ENCODE data around the gene LY6G6F. TPM values are rescaled to one million over a fixed set of nuclear protein-coding genes. Genes with fewer than 3 reads are reported as not detected.

Gene LY6G6F
- total and polyA plus RNA-seq, 2 of the 13 experiments (the other 11 are each of a cell fraction or from before 2014, with no cell fraction given) = not detected

- in situ Hi-C loops (cut with HindIII; ENCODE audit: extremely low pct_ligation_motif_present, low pct_unique_long_range_greater_than_20kb) = no loop called here
- CTCF ChIA-PET (ENCODE audit: low intra/inter-chr PET ratio, low total read pairs) = no interaction called here
- peak; percentile 57; the same call in 1 of the 2 replicates for TF ChIP-seq SALL1 (CRISPR knock-in tag; IDR thresholded peaks at IDR 0.05)
- TF ChIP-seq CHCHD3 (CRISPR knock-in tag; IDR thresholded peaks at IDR 0.05) = 0 out of 2 replicates have a peak, but pooled peaks have one; percentile 27
- peak; percentile 2; the same call in 1 of the 2 replicates for TF ChIP-seq ZNF83 (CRISPR knock-in tag; IDR thresholded peaks at IDR 0.05; ENCODE audit: borderline replicate concordance)
- no peak for TF ChIP-seq SKI (IDR thresholded peaks at IDR 0.05; ENCODE audit: partially characterized antibody)
- peak; percentile 85 for TF ChIP-seq ZNF687 (CRISPR knock-in tag; IDR thresholded peaks at IDR 0.05)
- TF ChIP-seq MXD3 (CRISPR knock-in tag; IDR thresholded peaks at IDR 0.05) = peak; percentile 18; the same call in 1 of the 2 replicates
- TF ChIP-seq ATAD3A (CRISPR knock-in tag; IDR thresholded peaks at IDR 0.05) = peak; percentile 35; the same call in 1 of the 2 replicates
- TF ChIP-seq TMF1 (CRISPR knock-in tag; IDR thresholded peaks at IDR 0.05; ENCODE audit: low read depth) = peak; percentile 29; the same call in 1 of the 2 replicates
- TF ChIP-seq AGO2 (optimal IDR thresholded peaks at IDR 0.05; ENCODE audit: low read depth, low read length) = peak; percentile 94
- 0 out of 2 replicates have a peak, but pooled peaks have one; percentile 7 for TF ChIP-seq ZNF556 (CRISPR knock-in tag; IDR thresholded peaks at IDR 0.05; ENCODE audit: borderline replicate concordance)
- TF ChIP-seq HOXA5 (CRISPR knock-in tag; IDR thresholded peaks at IDR 0.05) = no peak
- no peak for TF ChIP-seq RERE (CRISPR knock-in tag; IDR thresholded peaks at IDR 0.05; ENCODE audit: low read depth)
- no peak for TF ChIP-seq TCF7L2 (IDR thresholded peaks at IDR 0.05; ENCODE audit: low read depth, low read length)
Observed at GRCh38 chr6:31658983-31659648, 47.5 kb upstream of the LY6G6F start.

More at GRCh38 chr6:31658983-31659648, 47.5 kb upstream of the LY6G6F start:
- no peaks in the 10 kb centered on the region for H3K9me3 ChIP-seq (ENCODE audit: low read length)
- WGBS (ENCODE audit: low lambda C conversion rate) = 56% methylated on average over 9 of the region's 13 CpGs
- H3K4me3 ChIP-seq (replicated peaks in 1 of 3; ENCODE audit: insufficient read depth in 1 of 3, low read depth in 2 of 3, low read length in 3 of 3) = peak overlapping the region; percentile 56 to 78 (median 68)
- peaks cover 10 to 20% of the 10 kb centered on the region in 2 experiments for H3K36me3 ChIP-seq (replicated peaks in 1 of 2; ENCODE audit: control insufficient read depth in 1 of 2, insufficient read depth in 2 of 2, low read length in 2 of 2)
- peaks cover 70% of the 10 kb centered on the region for H3K79me2 ChIP-seq (ENCODE audit: insufficient read depth, low read length)
- H3K27ac ChIP-seq (ENCODE audit: extremely low read length, insufficient read depth, low read length) = peak overlapping the region; percentile 73
- ATAC-seq (peak; percentile 3), FAIRE-seq (no peak), DNase-seq (ENCODE audit: low spot score) (no peak)
- H2AFZ ChIP-seq (ENCODE audit: low read length) = no peak overlapping the region
- peak overlapping the region; percentile 100 for H3K4me2 ChIP-seq (ENCODE audit: low read depth, low read length)
- no peaks in the 10 kb centered on the region; a peak in 2 of 5 replicates for H3K27me3 ChIP-seq (ENCODE audit: control insufficient read depth in 1 of 2, insufficient read depth in 2 of 2, low read length in 2 of 2)
- peak overlapping the region; percentile 72 for H3K9ac ChIP-seq (ENCODE audit: insufficient read depth, low read depth, low read length)
- POLR2A ChIA-PET = interaction anchor here (0.9 to 7.4 kb wide), 8 partner anchors 11 to 176 kb away, joined by 3 to 57 read pairs (median 8); partner anchors contain the start of genes CLIC1, LSM2, LY6G5B and MSH5
- H3K4me1 ChIP-seq (ENCODE audit: insufficient read depth, low read length) = peaks cover 96% of the 10 kb centered on the region
- BruUV-seq (replicated peaks) = no TSS peak
- H4K20me1 ChIP-seq (ENCODE audit: insufficient read depth, low read length) = peaks cover 19% of the 10 kb centered on the region; the same call in 1 of the 2 replicates
- intact Hi-C loops (cut with micrococcal nuclease; ENCODE audit: unreplicated experiment) = loop anchor here (10.0 kb wide), 1 partner anchor 114 kb away; the partner anchor contains the start of genes ATP6V1G2, DDX39B and NFKBIL1
